AG09319 (cell line): ENCODE results near the gene BOK.

ENCODE experiments used
- DNase-seq: peaks from one replicate; pipeline ENCODE4 v3.0.0-alpha.2; 2010; ENCODE audit warnings: low read depth; ENCODE audit errors: extremely low read depth
- CTCF ChIP-seq: IDR thresholded peaks from 2 replicates; pipeline ENCODE4 v1.5.1; 2011; ENCODE audit warnings: low read depth, mild to moderate bottlenecking, inconsistent platforms, low read length, moderate library complexity

Gene BOK

GRCh38 chr2:241540401-241540770 lies 18.2 kb upstream of the BOK start:
- DNase-seq, result no peak
- TF ChIP-seq CTCF, result no peak

- DNase-seq, result no peak
- no peak for TF ChIP-seq CTCF
Measured at GRCh38 chr2:241540771-241541561, 17.6 kb upstream of the BOK start.

- TF ChIP-seq CTCF, result no peak
- no peak for DNase-seq
Measured at GRCh38 chr2:241541564-241542277, 16.8 kb upstream of the BOK start.

GRCh38 chr2:241542278-241542605 lies 16.3 kb upstream of the BOK start:
- TF ChIP-seq CTCF, result no peak
- DNase-seq, result no peak

GRCh38 chr2:241545106-241545505 lies 13.4 kb upstream of the BOK start:
- DNase-seq, result no peak
- TF ChIP-seq CTCF, result no peak

- no peak for TF ChIP-seq CTCF
- no peak for DNase-seq
Measured at GRCh38 chr2:241545523-241546473, 12.7 kb upstream of the BOK start.
